ENCODE results near the gene NABP1.

DNA sequence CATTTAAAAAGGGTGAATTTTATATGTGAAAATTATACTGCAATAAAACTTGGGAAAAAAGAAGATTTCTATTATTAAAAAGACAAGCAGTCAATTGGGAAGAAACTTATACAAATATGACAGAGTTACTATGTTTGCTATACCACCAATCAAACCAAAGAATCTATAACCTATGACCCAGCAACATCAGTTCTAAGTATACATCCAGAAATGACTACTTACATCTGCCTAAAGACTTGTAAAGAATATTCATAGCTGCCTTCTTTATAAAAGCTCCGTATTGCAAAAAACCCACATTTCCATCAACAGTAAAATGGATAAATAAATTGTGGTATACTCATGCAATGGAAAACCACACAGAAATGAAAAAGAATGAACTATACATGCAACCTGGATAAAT, 32.9 kb upstream of the NABP1 start:
- TF ChIP-seq BHLHE40 (IDR thresholded peaks at IDR 0.05; ENCODE audit: low read depth, low read length): no peak
- no peak for TF ChIP-seq CTCF (IDR thresholded peaks at IDR 0.05)
- no peak for TF ChIP-seq RAD21 (conservative IDR thresholded peaks at IDR 0.05 in 1 of 2, IDR thresholded peaks at IDR 0.05 in 1 of 2)
- TF ChIP-seq POLR2A (IDR thresholded peaks at IDR 0.05; ENCODE audit: low read length): no peak
- no peak for TF ChIP-seq CBX8 (IDR thresholded peaks at IDR 0.05)
- TF ChIP-seq ZSCAN20 (CRISPR knock-in tag; IDR thresholded peaks at IDR 0.05): no peak
